OCI-LY3 (cell line): ENCODE measurements around the gene CIITA.

ENCODE experiments used
- H2AFZ ChIP-seq: fragments of 200-600, 300-600 bp; shearing (Covaris generic); 2 replicates; pipeline ENCODE4 v1.6.0; 2014; ENCODE audit warnings: antibody characterized with exemption, low read depth, low read length
- H3K27ac ChIP-seq: fragments of 200-600, 300-600 bp; sonication (generic); 2 replicates; pipeline ENCODE4 v1.5.1; 2014; ENCODE audit warnings: mild to moderate bottlenecking, low read length, moderate library complexity, mixed read lengths
- H3K27me3 ChIP-seq: fragments of 200-600, 300-600 bp; sonication (generic); 2 replicates; pipeline ENCODE4 v1.6.1; 2014; ENCODE audit warnings: low read depth, low read length, mixed read lengths
- H3K36me3 ChIP-seq: fragments of 200-600, 300-600 bp; sonication (generic); replicated peaks from 2 replicates; pipeline ENCODE3; 2014; ENCODE audit warnings: low read depth, low read length, mixed read lengths
- H3K4me1 ChIP-seq: fragments of 300-600, 200-600 bp; sonication (generic); 2 replicates; pipeline ENCODE4 v1.6.1; 2014; ENCODE audit warnings: low read length, mixed read lengths
- H3K4me2 ChIP-seq: fragments of 200-600, 300-600 bp; sonication (generic); 2 replicates; pipeline ENCODE4 v1.6.1; 2014; ENCODE audit warnings: low read length, mixed read lengths
- H3K4me3 ChIP-seq: fragments of 300-600, 200-600 bp; sonication (generic); 2 replicates; pipeline ENCODE4 v1.5.1; 2014; ENCODE audit warnings: antibody characterized with exemption, mild to moderate bottlenecking, low read length, moderate library complexity
- H3K79me2 ChIP-seq: fragments of 300-600, 200-600 bp; shearing (Covaris generic); 2 replicates; pipeline ENCODE4 v1.6.1; 2014; ENCODE audit warnings: mild to moderate bottlenecking, low read length, mixed read lengths
- H3K9ac ChIP-seq: fragments of 300-600, 200-600 bp; shearing (Covaris generic); 2 replicates; pipeline ENCODE4 v1.6.0; 2014; ENCODE audit warnings: mild to moderate bottlenecking, low read length, moderate library complexity
- H3K9me3 ChIP-seq: fragments of 200-600, 300-600 bp; shearing (Covaris generic); 2 replicates; pipeline ENCODE4 v1.6.1; 2014; ENCODE audit warnings: low read length, mixed read lengths; ENCODE audit not compliant: insufficient read depth
- H4K20me1 ChIP-seq: fragments of 200-600, 300-600 bp; sonication (generic); 2 replicates; pipeline ENCODE4 v1.6.1; 2016; ENCODE audit warnings: low read length, mixed read lengths; ENCODE audit not compliant: insufficient read depth
- CTCF ChIP-seq: fragments of 200-600, 300-600 bp; sonication (generic); IDR thresholded peaks from 2 replicates; pipeline ENCODE4 v1.5.1; 2014; ENCODE audit warnings: antibody characterized with exemption, low read length, low read depth
- EZH2phosphoT487 ChIP-seq: fragments of 200-600 bp; shearing (Covaris generic); IDR thresholded peaks from 2 replicates; pipeline ENCODE4 v1.6.1; 2018; ENCODE audit warnings: antibody characterized with exemption, mixed run types, low read depth

The CIITA gene

GRCh38 chr16:10871157-10871991 lies 5.6 kb upstream of the CIITA start:
- peaks cover 9% of the 10 kb centered on the region; the same call in 1 of the 2 replicates for H3K79me2 ChIP-seq
- H3K27me3 ChIP-seq, result no peaks in the 10 kb centered on the region
- no peaks in the 10 kb centered on the region for H3K9me3 ChIP-seq
- H3K4me1 ChIP-seq, result peaks cover 98% of the 10 kb centered on the region
- peak overlapping the region; percentile 88 for H3K9ac ChIP-seq
- peak overlapping the region; percentile 99 for H3K27ac ChIP-seq
- H2AFZ ChIP-seq, result no peak overlapping the region
- H3K4me2 ChIP-seq, result peak overlapping the region; percentile 85
- H3K4me3 ChIP-seq, result peak overlapping the region; percentile 61
- H3K36me3 ChIP-seq, result no peaks in the 10 kb centered on the region
- no peaks in the 10 kb centered on the region for H4K20me1 ChIP-seq
- TF ChIP-seq EZH2phosphoT487 (no peak), CTCF (no peak)

DNA sequence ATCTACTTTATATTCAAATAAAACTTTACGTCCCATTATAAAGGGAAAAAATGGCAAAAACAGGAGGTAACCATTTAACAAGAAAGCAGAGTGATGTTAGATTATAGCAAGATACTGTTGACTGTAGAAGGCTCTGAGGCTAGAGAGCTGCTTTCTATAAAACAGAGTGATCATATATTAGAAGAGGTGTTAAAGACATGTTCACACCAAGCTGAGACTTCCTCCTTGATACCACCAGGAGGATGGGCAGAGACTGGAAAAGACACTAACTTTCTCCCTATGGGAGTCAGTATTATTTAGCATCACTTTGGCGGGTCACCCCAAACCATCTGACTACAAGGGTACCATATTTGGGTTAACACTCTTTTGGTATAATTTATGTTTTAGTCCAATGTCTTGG lies 687 bp upstream of the CIITA start:
- TF ChIP-seq EZH2phosphoT487, result no peak
- no peak for TF ChIP-seq CTCF
- Histone ChIP-seq H3K4me2 (peak overlapping the region; percentile 87), H4K20me1 (peaks cover 32% of the 10 kb centered on the region), H3K9me3 (no peaks in the 10 kb centered on the region), H3K4me3 (peak overlapping the region; percentile 69), H3K27ac (peak overlapping the region; percentile 95), H3K9ac (peak overlapping the region; percentile 85), H3K36me3 (peaks cover 42% of the 10 kb centered on the region), H3K27me3 (no peaks in the 10 kb centered on the region), H3K79me2 (peaks cover 54% of the 10 kb centered on the region), H2AFZ (no peak overlapping the region), H3K4me1 (peaks cover 69% of the 10 kb centered on the region)

- peak overlapping the region; percentile 84 for H3K4me2 ChIP-seq
- peaks cover 66% of the 10 kb centered on the region for H3K4me1 ChIP-seq
- H3K27ac ChIP-seq, result peak overlapping the region; percentile 95
- H3K27me3 ChIP-seq, result no peaks in the 10 kb centered on the region
- H3K9ac ChIP-seq, result peak overlapping the region; percentile 100
- H3K79me2 ChIP-seq, result peaks cover 66% of the 10 kb centered on the region
- H2AFZ ChIP-seq, result no peak overlapping the region
- H4K20me1 ChIP-seq, result peaks cover 44% of the 10 kb centered on the region
- H3K9me3 ChIP-seq, result no peaks in the 10 kb centered on the region
- peaks cover 51% of the 10 kb centered on the region for H3K36me3 ChIP-seq
- TF ChIP-seq CTCF (peak; percentile 23; the same call in 1 of the 2 replicates), EZH2phosphoT487 (no peak)
- peak overlapping the region; percentile 96 for H3K4me3 ChIP-seq
These were observed 507 bp downstream of the CIITA start for GRCh38 chr16:10877472-10877946.

DNA sequence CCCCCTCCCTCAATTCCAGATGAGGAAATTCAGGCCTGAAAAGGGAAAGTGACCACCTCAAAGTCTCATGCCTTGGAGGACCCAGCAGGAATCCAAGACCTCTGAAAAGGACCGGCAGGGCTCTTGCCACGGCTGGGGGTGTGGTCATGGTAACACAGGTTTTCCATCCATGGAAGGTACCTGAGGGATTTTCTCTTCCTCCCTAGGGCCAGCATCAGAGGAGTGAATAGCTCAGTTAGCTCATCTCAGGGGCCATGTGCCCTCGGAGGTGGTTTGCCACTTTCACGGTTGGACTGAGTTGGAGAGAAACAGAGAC lies 1.3 kb downstream of the CIITA start:
- H3K9me3 ChIP-seq, result no peaks in the 10 kb centered on the region
- H3K4me1 ChIP-seq, result peaks cover 65% of the 10 kb centered on the region
- peak overlapping the region; percentile 84 for H3K4me2 ChIP-seq
- peak overlapping the region; percentile 100 for H3K9ac ChIP-seq
- TF ChIP-seq CTCF (no peak), EZH2phosphoT487 (no peak)
- H3K36me3 ChIP-seq, result peaks cover 57% of the 10 kb centered on the region
- H3K4me3 ChIP-seq, result peak overlapping the region; percentile 96
- H3K27ac ChIP-seq, result peak overlapping the region; percentile 95
- peaks cover 74% of the 10 kb centered on the region for H3K79me2 ChIP-seq
- H4K20me1 ChIP-seq, result peaks cover 52% of the 10 kb centered on the region
- H3K27me3 ChIP-seq, result no peaks in the 10 kb centered on the region
- no peak overlapping the region for H2AFZ ChIP-seq
